ENCODE data around the gene SAP30BP.

The SAP30BP gene

DNA sequence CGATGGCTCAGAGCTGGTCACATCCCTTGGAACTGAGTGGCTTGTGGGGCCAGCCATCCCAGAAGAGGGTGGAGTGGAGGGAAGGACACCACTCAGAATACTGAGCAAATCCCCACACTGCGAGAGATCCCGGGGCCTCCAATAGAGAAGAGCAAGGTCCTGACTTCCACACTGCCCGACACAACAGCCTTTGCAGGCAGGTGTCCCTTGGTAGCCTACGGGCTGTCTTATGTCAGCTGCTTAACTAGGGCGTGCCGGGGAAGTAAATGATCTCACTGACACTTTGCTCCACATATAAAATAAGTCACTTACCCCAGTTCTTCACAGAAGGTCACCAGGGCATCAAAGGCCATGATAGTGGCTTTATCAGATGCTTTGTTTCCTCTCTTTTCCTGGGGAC lies 16.3 kb upstream of the SAP30BP start:
- DNase-seq, result no peak

DNA sequence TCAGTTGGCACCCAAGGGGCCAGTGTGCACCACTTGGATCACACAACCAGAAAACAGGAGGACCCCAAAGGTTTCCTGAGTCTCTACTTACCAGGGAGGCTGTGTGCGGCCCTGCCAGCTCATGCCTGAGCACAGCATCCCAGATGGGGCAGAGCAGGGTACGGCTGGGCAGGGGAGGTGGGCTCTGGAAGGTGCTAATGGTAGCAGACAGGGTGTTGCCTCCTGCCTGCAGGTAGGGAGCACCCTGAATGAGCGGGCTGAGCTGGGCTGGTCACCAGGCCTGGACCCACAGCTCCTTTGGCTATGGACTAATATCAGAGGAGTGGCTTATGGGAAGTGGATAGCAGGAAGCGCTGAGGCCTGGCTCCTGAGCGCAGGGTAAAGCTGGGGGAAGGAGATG lies 14.8 kb upstream of the SAP30BP start:
- no peak for DNase-seq

DNA sequence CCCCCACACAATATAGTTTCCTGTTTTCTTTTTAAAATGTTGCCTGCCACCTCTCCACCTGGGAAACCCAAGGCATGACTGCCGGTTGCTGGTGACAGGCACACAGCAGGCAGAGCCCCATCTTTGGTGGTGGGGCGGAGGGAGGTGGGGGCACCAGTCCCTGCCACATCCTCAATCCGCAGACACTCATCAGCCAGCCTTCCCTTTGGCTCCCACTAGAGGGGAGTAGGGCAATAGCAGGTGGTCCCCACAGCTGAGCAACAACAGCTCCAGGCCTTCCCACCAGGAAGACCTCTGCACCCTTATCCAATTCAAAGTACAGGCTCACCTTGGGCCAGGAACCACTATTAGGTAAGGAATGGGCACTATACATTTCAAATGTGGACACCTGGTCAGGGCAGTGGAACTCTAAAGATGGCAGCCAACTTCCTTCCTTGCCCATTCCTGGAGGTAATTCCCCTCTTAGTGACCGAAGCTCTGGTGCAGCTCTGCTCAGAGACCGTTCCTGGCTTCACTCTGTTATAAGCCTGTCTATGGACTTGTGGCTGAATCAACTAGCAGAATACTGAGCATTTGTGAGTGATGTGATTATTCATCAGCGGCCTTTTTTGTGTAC lies 14.1 kb upstream of the SAP30BP start:
- DNase-seq, result no peak

DNA sequence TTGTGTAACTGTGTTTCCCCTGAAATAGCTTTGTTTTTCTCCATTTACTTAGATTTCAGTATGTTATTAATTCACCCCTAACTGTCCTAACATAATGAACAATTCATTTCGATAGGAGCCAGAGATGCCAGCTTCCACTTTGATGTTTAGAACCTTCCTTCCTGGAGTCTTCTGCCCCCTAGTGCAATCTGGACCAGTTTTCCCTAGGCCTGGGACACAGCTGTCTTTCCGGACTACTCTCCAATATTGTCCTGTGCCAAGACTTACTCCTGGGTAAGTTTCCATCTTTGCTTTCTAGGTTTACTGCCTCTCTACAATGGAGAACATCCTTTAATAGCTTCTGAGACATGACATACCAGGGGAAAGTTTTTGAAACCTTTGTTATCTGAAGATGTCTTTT lies 13.0 kb upstream of the SAP30BP start:
- DNase-seq, result no peak

DNA sequence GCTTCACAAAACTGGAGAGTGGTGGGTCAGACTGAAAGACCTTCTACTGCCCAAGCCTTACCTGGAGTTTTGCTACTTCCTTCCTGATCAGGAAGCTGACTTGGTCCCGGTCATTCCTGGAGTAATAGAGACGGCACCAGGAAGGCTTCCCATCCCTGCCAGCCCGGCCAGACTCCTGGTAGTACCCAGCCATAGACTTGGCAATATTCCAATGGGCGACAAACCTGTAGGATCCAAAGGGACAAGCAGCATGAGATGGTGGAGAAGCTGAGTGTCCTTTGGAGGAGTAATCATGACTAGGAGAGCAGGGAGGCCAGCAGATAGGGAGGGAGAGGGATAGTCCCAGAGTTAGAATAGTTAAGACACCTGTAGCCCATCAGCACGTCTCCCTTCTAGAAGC lies 8.9 kb upstream of the SAP30BP start:
- no peak for DNase-seq

DNA sequence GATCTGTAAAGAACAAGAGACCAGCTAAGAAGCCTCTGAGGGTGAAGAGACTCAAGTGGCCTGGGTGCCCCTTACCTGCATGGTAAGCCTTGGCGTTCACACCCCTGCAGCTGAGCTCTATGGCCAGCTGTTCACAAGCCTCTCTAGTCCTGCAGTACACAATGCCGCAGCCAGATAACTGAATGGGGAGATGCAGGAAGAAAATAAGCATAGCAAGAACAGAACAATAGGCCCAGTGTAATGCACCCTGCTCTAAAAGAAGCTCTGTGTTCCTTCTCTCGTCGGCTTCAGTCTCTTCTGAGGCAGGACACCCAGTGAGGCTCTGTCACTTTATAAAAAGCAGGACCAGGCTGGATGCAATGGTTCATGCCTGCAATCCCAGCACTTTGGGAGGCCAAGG lies 5.6 kb upstream of the SAP30BP start:
- no peak for DNase-seq

DNA sequence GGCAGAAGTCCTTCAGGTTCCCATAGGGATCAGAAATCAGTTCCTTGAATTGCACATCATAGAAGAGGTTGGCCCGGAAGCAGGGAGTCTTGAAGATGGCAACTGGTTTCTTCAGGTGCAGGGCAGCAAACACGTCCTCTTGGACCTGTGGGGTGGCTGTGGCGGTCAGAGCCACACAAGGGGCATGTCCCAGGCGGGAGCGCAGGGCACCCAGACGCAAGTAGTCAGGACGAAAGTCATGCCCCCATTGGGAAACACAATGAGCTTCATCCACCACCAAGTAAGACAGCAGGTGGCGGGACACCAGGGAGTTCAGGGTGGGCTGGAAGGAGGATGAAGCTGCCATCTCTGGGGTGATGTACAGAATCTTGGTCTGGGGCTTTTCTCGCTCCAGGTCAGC lies 4.6 kb upstream of the SAP30BP start:
- DNase-seq, result no peak

DNA sequence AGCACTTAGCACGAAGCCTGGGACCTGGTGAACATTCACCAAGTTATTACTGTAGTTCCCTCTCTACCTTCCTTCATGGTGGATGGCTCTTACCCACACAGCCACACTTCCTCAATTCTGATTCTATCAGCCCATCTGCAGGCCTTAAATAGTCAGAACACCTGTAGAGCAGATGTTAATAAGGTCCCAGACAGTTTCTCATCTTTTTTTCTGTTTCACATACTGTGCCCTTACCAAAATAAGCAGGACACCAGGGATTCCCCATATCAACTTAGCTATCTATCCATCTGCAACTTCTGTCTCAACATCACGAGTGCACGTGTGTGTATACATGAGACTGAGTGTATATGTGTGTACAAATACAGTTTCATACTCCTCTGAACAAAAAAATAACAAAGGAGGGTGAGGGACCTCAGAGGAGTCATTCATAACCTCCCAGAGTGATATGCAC lies 3.0 kb upstream of the SAP30BP start:
- no peak for DNase-seq

DNA sequence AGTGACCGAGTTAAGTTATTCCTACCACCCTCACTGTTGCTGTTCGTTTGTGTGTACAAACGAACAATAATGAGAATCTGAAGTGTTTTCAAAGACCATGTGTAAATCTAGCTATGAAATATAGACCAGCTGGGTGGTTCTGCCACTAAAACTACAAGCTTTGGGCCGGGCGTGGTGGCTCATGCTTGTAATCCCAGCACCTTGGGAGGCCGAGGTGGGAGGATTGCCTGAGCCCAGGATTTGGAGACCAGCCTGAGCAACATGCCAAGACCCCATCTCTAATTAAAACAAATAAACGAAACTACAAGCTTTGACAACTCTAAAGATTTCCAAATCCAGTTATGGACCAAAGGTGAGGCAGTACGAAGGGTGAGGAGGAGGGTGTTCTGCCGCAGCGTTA lies 1.2 kb upstream of the SAP30BP start:
- no peak for DNase-seq

DNA sequence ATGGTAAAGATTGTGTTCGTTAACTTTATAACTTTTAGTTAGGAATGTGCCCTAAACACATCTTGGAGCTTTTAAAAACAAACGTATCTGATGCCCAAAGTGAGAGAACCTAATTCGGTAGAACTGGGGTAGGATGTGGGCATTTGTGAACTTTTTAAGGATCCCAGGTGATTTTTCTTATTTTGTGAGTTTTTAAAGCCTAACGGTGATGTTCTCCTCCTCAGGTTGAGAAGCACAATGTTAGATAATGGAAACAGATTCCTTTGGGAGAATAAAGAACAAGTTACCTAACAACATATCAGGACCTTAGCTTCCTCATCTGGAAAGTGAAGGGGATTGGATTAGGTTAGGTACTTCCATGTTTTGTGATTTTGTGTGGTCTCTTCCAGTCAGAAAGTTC lies 687 bp downstream of the SAP30BP start:
- no peak for DNase-seq

DNA sequence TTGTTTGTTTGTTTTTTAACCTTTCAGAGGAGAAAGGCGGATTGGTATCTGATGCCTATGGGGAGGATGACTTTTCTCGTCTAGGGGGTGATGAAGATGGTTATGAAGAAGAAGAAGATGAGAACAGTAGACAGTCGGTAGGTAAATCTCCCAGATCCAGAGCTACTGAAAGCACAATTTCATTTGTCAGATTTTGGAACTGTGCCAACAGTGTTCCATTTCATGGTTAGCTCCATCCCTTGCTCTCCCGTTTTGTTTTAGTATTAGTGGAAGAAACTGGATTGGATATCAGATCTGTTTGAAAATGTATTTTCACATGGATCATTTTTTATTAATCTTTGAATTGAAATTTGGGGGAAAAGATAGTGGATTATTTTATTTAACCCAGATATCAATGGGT lies 1.4 kb downstream of the SAP30BP start:
- no peak for DNase-seq

DNA sequence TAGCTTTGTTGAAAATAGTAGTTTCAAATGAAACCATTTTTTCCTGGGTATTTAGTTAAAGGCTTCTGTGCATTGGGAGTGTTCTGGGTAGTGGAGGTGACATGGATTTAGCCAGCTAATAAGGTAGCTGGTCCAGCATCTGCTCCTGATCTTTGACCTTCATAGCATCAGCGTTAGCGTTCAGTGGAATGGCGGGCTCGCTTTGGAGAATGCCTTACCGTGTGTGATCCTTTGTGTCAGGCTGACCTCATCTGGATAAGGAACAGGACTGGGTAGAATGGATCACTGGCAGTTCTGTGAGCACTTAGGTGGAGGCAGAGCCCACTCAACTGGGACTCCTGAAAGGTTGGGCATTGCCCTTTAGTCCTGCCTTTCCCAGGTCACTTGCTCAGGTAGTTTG lies 3.7 kb downstream of the SAP30BP start:
- DNase-seq, result no peak

DNA sequence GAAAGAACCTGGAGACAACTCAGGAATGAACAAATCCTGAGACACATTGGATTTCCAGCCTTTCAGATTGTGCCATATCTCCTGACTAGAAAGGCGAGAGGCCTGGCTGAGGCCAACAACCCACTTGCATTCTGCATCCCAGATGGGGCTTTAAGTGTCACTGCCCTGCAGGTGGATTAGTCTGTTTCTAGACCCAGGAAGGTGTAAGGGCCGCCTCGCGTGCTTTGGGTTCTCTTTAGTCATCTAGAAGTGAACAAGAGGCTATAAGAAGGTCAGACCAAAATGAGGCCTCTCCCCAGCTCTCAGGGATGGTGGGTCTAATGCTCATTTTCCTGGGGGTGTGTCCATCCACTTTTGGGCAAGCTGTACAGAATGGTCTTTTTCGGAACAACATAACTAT lies 4.9 kb downstream of the SAP30BP start:
- DNase-seq, result no peak

DNA sequence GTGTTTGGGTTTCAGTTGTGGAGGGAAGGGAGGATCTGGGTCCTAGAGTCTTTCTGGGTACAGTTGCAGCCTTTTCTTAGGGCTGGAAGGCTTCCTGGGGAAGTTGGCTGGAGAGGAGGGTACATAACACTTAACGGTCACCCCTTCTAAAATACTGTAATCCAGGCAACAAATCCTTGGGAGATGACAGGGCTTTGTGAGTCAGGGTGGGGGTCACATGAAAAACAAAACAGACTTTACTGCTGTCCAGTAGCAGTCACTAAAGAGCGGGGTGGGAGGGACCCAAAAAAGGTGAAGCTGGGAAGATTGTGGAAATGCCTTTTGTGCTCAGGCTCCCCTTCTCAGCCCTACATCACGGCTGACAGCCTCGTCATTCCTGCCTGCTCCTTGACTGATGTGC lies 6.3 kb downstream of the SAP30BP start:
- DNase-seq, result no peak

DNA sequence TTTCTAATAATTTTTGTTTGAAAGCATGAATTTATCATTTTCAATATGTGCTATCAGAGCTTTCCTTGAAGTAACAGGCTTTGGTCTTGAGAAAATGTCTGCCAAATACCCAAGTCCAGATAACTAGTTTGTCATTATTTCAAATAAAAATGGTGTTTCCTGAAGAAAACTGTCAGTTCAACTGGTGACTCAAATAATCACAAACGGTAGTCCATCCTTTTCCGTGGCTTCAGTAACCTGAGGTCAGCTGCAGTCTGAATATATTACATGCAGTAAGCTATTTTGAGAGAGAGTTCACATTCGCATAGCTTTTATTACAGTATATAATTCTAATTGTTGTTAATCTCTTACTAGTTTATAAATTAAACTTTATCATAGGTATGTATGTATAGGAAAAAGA lies 9.3 kb downstream of the SAP30BP start:
- DNase-seq, result no peak

DNA sequence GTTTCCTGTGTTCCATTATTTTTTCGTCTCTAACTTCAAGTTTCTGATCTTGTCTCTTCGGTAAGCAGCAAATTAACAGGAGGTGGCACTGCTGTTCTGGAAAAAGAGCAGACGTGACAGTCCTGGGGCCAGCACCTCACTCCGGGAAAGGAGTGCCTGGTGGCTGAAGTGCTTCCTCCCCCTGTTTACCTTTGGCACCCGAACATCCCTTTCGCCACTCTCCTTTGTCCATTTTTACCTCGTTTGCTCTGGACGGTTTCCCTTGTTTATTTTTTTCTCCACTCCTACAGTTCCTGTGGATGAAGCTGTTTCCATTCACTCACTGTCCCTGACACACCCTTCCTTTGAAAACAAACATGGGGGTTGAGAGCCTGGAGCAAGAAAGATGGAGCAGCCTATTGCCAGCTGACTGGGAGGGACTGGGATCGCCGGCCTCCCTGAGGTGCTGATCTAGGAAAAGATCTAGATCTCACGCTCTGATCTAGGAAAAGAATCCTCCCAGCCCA lies 12.6 kb downstream of the SAP30BP start:
- no peak for DNase-seq

DNA sequence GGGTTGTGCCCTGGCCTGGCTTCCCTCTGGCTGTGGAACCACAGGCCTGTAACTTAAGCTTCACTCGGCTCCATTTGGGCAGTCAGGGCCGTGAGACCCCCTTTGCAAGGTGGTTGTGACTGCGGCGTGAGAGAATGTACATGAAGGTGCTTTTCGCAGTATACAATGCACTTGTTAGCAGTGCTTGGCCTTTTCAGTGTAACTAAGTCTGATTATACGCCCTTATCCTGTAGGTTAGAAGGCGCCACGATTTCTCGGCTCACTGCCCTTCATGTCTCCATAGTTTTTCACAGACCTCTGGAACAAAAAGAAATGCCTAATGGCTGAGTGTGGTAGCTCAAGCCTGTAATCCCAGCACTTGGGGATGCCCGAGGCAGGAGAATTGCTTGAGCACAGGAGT lies 13.3 kb downstream of the SAP30BP start:
- DNase-seq, result no peak

DNA sequence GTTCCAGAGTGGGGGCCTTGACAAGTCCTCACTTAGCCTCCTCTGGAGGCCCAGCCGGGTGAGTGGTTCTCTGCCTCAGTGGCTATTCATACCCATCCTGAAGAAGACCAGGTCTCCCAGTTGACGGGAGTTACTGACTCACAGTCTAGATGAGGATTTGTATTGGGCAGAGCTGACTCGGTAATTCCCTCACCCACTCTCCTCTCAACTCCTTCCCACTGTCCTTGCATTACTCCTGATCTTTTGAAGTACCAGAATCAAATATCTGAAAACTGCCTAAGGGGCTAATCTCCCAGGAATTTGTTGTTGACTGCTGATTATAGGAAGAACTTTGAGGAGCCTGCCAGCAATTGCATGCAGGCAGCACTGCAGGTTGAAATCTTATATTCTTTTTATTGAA lies 14.2 kb downstream of the SAP30BP start:
- no peak for DNase-seq

DNA sequence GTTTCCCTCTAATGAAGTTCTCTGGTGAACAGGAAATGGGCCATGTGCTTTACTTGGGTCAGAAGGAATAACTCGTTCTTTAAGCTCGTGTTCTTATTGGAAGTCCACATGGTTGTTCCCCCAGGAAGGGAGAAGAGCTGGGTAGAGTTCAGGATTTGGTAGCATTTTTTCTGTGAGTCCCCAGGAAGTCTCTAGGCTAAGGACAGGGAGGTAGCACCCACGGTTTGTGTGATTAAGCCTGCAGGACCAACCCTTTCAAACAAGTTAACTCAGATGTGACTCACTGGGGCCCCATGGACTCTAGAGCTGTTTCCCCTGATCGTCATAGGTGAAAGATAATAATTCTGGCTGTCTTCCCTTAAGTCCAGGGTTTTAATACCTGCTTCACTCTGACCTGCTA lies 16.4 kb downstream of the SAP30BP start:
- DNase-seq, result no peak

DNA sequence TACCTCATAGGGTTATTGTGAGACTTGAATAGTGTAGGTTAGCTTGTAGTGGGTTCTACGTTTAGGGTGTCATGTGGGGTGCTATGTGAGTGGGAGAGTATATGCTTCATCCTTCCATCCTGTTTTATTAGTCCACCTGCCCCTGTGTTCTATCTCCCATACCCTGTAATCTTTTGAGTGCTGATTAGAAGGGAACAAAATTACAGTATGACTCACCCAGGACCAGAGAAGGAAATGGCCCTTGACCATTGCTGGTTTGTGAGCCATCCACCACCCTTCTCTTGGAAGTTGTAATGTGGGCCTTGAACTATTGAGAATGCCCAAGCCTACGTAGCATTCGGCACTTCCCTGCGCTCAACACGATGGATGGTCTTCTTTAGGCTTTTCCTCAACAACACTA lies 17.1 kb downstream of the SAP30BP start:
- no peak for DNase-seq

DNA sequence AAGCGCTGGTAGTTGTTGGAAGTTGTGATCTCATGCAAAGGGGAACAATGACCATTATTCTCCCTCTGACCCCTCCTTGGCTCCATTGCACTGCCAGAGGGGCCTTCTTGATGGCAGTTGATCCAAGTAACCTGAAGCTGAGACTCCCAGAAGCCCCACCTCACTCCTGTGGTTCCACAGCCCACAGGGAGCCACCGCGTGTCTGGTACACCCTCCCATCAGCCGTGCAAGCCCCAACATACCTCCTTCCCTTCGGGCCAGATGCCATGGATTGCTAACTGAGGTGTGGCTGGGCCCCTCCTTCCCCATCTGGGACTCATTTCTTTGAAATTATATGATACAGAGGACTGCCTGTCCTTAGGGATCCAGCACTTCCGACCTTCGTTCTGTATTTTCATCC lies 17.8 kb downstream of the SAP30BP start:
- DNase-seq, result no peak

DNA sequence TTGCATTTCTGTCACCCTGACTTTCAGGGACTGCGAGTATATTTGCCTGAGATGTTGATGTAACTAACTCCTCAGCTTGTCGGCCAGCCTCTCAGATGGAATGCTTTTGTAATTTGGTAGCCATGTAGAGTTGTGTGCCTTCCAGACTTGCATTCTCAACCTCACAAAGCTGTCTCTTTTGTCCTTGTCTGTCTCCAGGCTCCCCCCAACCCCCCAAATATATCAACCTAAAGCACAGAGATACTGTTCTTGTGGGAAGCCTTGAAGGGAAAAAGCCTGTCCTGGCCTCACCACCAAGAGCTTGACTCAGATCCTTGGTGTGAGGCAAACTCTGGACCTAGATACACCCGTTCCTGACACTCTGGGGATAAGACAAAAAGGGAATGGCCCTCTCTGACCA lies 18.4 kb downstream of the SAP30BP start:
- no peak for DNase-seq

DNA sequence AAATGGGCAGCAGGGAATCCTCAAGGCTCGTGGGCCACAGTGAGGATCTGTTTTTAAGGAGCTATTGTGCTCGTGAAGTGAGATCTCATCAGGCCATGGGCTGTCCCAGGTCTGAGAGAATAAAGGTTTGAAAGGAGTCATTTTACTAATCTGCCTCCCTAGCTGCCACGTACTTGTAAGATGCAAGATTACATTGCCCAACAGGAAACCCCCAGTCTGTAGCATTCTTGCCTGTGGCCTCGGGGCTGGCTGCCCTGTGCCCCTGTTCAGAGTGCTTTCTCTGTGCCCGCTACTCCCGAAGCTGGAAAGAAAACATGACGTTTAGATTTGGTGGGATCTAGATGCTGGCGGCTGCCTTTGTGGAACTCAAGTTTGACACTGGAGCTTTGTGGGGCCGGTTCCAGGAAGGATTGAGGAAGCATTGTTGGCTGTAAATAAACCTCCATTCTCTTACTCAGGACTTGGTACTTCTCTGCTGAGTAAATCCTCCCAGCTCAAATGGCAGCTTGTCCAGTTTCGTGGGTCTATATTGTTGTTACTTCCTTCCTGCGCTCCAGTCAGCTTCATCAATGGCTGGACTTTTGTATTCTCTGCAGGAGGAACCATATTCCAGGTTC lies 21.2 kb downstream of the SAP30BP start:
- no peak for DNase-seq

DNA sequence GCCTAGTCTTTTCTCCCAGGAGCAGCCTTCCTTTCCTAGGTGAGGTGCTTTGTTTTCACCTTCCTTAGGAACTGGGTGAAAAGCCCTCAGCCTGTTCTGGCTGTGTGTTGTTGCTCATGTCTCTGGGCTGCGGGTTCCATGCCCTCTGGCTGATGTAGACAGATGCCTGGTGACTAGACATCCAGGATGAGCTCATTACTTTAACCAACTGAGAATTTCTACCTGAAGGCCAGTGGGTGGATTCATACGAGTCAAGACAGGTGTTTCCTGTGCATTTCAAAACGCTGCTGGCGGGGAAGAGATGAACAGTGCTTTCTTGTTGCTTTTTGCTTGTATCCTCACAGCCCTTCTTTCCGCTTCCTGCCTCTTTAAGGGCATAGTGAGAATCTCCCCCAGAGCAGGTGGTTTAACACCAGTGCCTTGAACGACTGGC lies 22.3 kb downstream of the SAP30BP start:
- DNase-seq, result no peak

DNA sequence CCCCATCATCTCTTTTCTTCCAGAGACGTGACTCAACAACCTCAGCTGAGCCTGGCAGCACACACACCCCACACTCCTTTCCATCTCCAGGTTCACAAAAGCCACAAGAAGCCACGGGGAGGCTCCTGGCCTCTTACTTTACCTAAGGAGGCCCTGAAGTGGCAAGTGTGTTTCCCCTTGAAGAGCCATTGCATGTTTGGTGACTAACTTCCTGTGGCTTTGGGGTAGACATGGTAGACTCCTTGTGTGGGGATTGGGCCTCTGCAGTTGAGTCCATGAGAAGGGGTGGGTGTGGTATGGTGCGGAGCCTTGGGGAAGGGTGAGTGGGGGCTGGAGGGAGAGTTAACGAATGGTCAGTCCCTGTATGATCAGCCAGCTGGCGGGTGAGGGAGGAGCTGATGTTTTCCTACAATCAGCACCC lies 24.2 kb downstream of the SAP30BP start:
- DNase-seq, result no peak

All from NCI-H187 treated with DMSO at 0.1 percent for 48 hours (cell line).